Adipocyte (in vitro differentiated cells): ENCODE data around the gene CTXN1.
"Not testable (repeated sequence)": the region's sequence is repeated elsewhere in the genome, so short reads cannot be mapped to it uniquely, and the experiment has no call there.

Source experiments
- DNase-seq: peaks from one replicate; pipeline ENCODE4 v3.0.0-alpha.2; 2015; ENCODE audit warnings: low read depth
- H3K27me3 ChIP-seq: replicated peaks from 2 replicates; pipeline ENCODE4 v1.7.0; 2013; ENCODE audit warnings: mild to moderate bottlenecking, low read length, moderate library complexity; ENCODE audit not compliant: control insufficient read depth, insufficient read depth
- H3K36me3 ChIP-seq: 2 replicates; pipeline ENCODE4 v1.7.0; 2013; ENCODE audit warnings: low read length, mild to moderate bottlenecking, moderate library complexity; ENCODE audit not compliant: control insufficient read depth, insufficient read depth, severe bottlenecking
- H3K4me1 ChIP-seq: 2 replicates; pipeline ENCODE4 v1.7.0; 2013; ENCODE audit warnings: mild to moderate bottlenecking, low read length, moderate library complexity; ENCODE audit not compliant: control insufficient read depth, insufficient read depth
- H3K4me3 ChIP-seq: 2 replicates; pipeline ENCODE4 v1.7.0; 2013; ENCODE audit warnings: mild to moderate bottlenecking, low read length, moderate library complexity
- H3K9ac ChIP-seq: 2 replicates; pipeline ENCODE4 v1.7.0; 2013; ENCODE audit warnings: mild to moderate bottlenecking, low read length, moderate library complexity
- H3K9me3 ChIP-seq: 2 replicates; pipeline ENCODE4 v1.7.0; 2013; ENCODE audit warnings: mild to moderate bottlenecking, low read length, moderate library complexity; ENCODE audit not compliant: control insufficient read depth

Gene CTXN1

GRCh38 chr19:7930765-7931164 is 4.8 kb upstream of the CTXN1 start:
- no peak overlapping the region for H3K4me3 ChIP-seq
- H3K9ac ChIP-seq = no peak overlapping the region
- peaks cover 54% of the 10 kb centered on the region for H3K36me3 ChIP-seq
- no peaks in the 10 kb centered on the region for H3K9me3 ChIP-seq
- H3K4me1 ChIP-seq = peaks cover 26% of the 10 kb centered on the region
- no peaks in the 10 kb centered on the region for H3K27me3 ChIP-seq
- DNase-seq = no peak

GRCh38 chr19:7930030-7930429 is 4.1 kb upstream of the CTXN1 start:
- Histone ChIP-seq H3K36me3 (peaks cover 49% of the 10 kb centered on the region), H3K4me1 (peaks cover 26% of the 10 kb centered on the region)
- not testable (repeated sequence) for DNase-seq, H3K4me3 ChIP-seq, H3K27me3 ChIP-seq, H3K9ac ChIP-seq, H3K9me3 ChIP-seq

GRCh38 chr19:7928741-7929701 is 3.1 kb upstream of the CTXN1 start:
- peak overlapping the region; percentile 66 for H3K4me3 ChIP-seq
- H3K9ac ChIP-seq = peak overlapping the region; percentile 85
- no peaks in the 10 kb centered on the region for H3K9me3 ChIP-seq
- peaks cover 26% of the 10 kb centered on the region for H3K4me1 ChIP-seq
- H3K27me3 ChIP-seq = no peaks in the 10 kb centered on the region
- peak; percentile 83 for DNase-seq
- peaks cover 39% of the 10 kb centered on the region for H3K36me3 ChIP-seq

- no peak for DNase-seq
- H3K36me3 ChIP-seq = peaks cover 33% of the 10 kb centered on the region
- peaks cover 26% of the 10 kb centered on the region for H3K4me1 ChIP-seq
- peak overlapping the region; percentile 66 for H3K4me3 ChIP-seq
- H3K9me3 ChIP-seq = no peaks in the 10 kb centered on the region
- H3K27me3 ChIP-seq = no peaks in the 10 kb centered on the region
- peak overlapping the region; percentile 85 for H3K9ac ChIP-seq
Observed at GRCh38 chr19:7928334-7928706, 2.4 kb upstream of the CTXN1 start.

- H3K9me3 ChIP-seq = no peaks in the 10 kb centered on the region
- H3K36me3 ChIP-seq = peaks cover 32% of the 10 kb centered on the region
- no peak for DNase-seq
Observed at GRCh38 chr19:7927605-7928333, 1.8 kb upstream of the CTXN1 start.

GRCh38 chr19:7926727-7927604 is 1.0 kb upstream of the CTXN1 start:
- H3K4me1 ChIP-seq = peaks cover 29% of the 10 kb centered on the region
- H3K9me3 ChIP-seq = no peaks in the 10 kb centered on the region
- peak overlapping the region; percentile 83 for H3K9ac ChIP-seq
- peak overlapping the region; percentile 78 for H3K4me3 ChIP-seq
- no peaks in the 10 kb centered on the region for H3K27me3 ChIP-seq
- no peak for DNase-seq
- peaks cover 31% of the 10 kb centered on the region for H3K36me3 ChIP-seq

More at GRCh38 chr19:7927605-7928333, 1.8 kb upstream of the CTXN1 start:
- H3K4me3 ChIP-seq = peak overlapping the region; percentile 66
- no peaks in the 10 kb centered on the region for H3K27me3 ChIP-seq
- peak overlapping the region; percentile 85 for H3K9ac ChIP-seq
- H3K4me1 ChIP-seq = peaks cover 26% of the 10 kb centered on the region

GRCh38 chr19:7925171-7925851 is 624 bp downstream of the CTXN1 start:
- Histone ChIP-seq H3K9ac (no peak overlapping the region), H3K4me3 (peak overlapping the region; percentile 56), H3K9me3 (no peaks in the 10 kb centered on the region), H3K27me3 (no peaks in the 10 kb centered on the region), H3K4me1 (peaks cover 36% of the 10 kb centered on the region), H3K36me3 (peaks cover 14% of the 10 kb centered on the region)
- peak; percentile 89 for DNase-seq

GRCh38 chr19:7924651-7925170 is 1.2 kb downstream of the CTXN1 start:
- H3K4me3 ChIP-seq = no peak overlapping the region
- H3K9me3 ChIP-seq = no peaks in the 10 kb centered on the region
- H3K9ac ChIP-seq = no peak overlapping the region
- no peaks in the 10 kb centered on the region for H3K27me3 ChIP-seq
- peaks cover 38% of the 10 kb centered on the region for H3K4me1 ChIP-seq
- no peak for DNase-seq
- H3K36me3 ChIP-seq = peaks cover 12% of the 10 kb centered on the region

- Histone ChIP-seq H3K9ac (no peak overlapping the region), H3K9me3 (no peaks in the 10 kb centered on the region), H3K4me3 (no peak overlapping the region), H3K27me3 (no peaks in the 10 kb centered on the region), H3K4me1 (peaks cover 36% of the 10 kb centered on the region), H3K36me3 (peaks cover 12% of the 10 kb centered on the region)
- no peak for DNase-seq
Observed at GRCh38 chr19:7924241-7924640, 1.7 kb downstream of the CTXN1 start.
